GM19324 (cell line): ENCODE measurements around the gene PAK1IP1.
A peak's percentile ranks its signal among the peaks of the same experiment; 100 is the strongest.
"Not testable (repeated sequence)": the region's sequence is repeated elsewhere in the genome, so short reads cannot be mapped to it uniquely, and the experiment has no call there.

Source experiments
- ATAC-seq: cut with Tn5 transposase; IDR thresholded peaks from one replicate; pipeline ENCODE4 v1.9.1; 2021; ENCODE audit warnings: mild to moderate bottlenecking, moderate library complexity; ENCODE audit not compliant: unreplicated experiment, low FRiP score

PAK1IP1 gene

GRCh38 chr6:10690651-10691445 lies 3.9 kb upstream of the PAK1IP1 start:
- ATAC-seq = no peak

- no peak for ATAC-seq
These were observed 1.7 kb upstream of the PAK1IP1 start for GRCh38 chr6:10692965-10693538.

- no peak for ATAC-seq
These were observed 400 bp downstream of the PAK1IP1 start for GRCh38 chr6:10695086-10695657.

- no peak for ATAC-seq
These were observed 1.9 kb downstream of the PAK1IP1 start for GRCh38 chr6:10696655-10697054.

GRCh38 chr6:10713962-10714361 lies 19.2 kb downstream of the PAK1IP1 start:
- ATAC-seq = no peak

GRCh38 chr6:10719296-10719963 lies 24.7 kb downstream of the PAK1IP1 start:
- no peak for ATAC-seq

GRCh38 chr6:10719964-10720264 lies 25.1 kb downstream of the PAK1IP1 start:
- ATAC-seq = no peak

GRCh38 chr6:10720265-10720959 lies 25.6 kb downstream of the PAK1IP1 start:
- no peak for ATAC-seq

GRCh38 chr6:10720960-10721849 lies 26.4 kb downstream of the PAK1IP1 start:
- ATAC-seq = not testable (repeated sequence)

- no peak for ATAC-seq
These were observed 27.2 kb downstream of the PAK1IP1 start for GRCh38 chr6:10721850-10722569.

GRCh38 chr6:10722570-10722819 lies 27.7 kb downstream of the PAK1IP1 start:
- no peak for ATAC-seq

GRCh38 chr6:10722820-10723566 lies 28.2 kb downstream of the PAK1IP1 start, which contains the start of gene TMEM14C:
TMEM14C (plus strand) TSS chr6:10723070; CDS start chr6:10724614, 1,544 bp downstream.
- ATAC-seq = peak; percentile 98

- ATAC-seq = no peak
These were observed 28.8 kb downstream of the PAK1IP1 start for GRCh38 chr6:10723567-10723881.

- ATAC-seq = no peak
These were observed 30.3 kb downstream of the PAK1IP1 start for GRCh38 chr6:10725044-10725443.

GRCh38 chr6:10725716-10726115 lies 30.9 kb downstream of the PAK1IP1 start:
- ATAC-seq = no peak

GRCh38 chr6:10730254-10730653 lies 35.5 kb downstream of the PAK1IP1 start:
- no peak for ATAC-seq

GRCh38 chr6:10733151-10733715 lies 38.5 kb downstream of the PAK1IP1 start:
- no peak for ATAC-seq

- ATAC-seq = no peak
These were observed 39.1 kb downstream of the PAK1IP1 start for GRCh38 chr6:10733863-10734262.

GRCh38 chr6:10736731-10737130 lies 42.0 kb downstream of the PAK1IP1 start:
- ATAC-seq = no peak
